Fibroblast of upper back skin (primary cell): ENCODE results near the gene MOCS1.
A peak's percentile ranks its signal among the peaks of the same experiment; 100 is the strongest.

Experiments used
- DNase-seq: peaks from one replicate; pipeline ENCODE4 v3.0.0-alpha.2; 2013

MOCS1 gene

GRCh38 chr6:39947611-39948068 lies 13.4 kb upstream of the MOCS1 start:
- no peak for DNase-seq

DNA sequence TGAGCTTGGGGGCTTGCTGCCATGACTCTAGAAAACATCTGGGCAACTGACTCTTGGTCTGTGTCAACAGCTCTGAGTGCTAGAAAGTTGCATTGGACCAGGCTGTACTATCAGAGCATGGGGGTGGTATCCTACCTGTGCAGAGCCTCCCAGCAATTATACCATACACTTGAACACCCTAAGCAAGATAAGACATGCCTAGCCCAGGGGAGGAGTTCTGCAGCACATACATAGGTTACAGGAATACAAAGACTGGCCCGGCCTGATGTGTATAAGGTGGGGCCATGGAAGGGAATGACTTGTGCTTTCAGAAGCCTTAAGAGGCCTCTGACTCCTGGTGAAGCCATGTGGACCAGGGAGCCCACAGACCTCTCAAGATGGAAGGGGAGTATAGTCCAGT lies 11.4 kb upstream of the MOCS1 start:
- no peak for DNase-seq

DNA sequence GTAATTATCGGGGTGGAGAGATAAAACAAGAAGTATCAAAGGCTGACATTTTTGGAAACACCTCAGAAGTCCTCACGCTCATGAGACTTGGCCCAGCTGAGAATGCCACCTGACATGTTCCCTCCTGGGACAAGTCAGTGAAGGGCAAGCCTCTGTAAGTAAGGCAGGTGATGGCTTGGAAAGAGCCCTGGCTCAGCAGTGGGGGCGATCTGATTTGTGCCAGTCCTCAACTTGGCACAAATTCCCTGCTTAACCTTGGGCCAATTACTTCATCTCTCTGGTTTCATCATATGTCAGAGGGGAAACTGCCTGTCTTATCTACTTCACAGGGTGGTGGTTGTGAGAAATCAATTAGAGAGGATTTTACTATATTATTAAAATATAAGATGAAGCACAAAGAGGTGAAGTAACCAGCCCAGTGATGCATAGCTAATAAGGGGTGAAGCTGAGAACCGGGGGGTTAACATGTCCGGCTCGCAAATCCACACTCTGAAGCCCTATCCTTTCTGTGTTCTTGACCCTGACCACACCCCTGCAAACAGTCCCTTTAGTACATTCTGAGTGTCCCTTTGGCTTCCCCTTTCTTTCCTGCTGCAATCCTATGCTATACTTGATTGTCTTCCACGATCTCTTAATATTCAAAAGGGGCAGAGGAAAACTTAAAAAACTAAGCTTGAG lies 8.8 kb upstream of the MOCS1 start:
- DNase-seq = no peak

DNA sequence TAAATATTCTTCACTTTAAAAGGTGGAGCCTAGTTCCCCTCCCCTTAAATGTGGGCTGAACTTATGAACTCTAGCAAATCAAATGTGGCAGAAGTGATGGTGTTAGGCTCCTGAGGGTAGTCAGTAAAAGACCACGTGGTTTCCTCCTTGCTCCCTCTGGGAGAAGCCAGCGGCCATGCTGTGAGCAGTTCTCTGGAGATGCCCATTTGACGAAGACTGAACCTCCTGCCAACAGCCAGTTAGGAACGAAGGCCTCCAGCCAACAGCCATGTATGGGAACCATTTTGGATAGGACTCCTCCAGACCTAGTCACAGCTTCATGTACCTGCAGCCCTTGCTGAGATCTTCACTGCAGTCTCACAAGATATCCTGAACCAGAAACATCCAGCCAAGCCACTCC lies 7.6 kb upstream of the MOCS1 start:
- DNase-seq = no peak

- DNase-seq = no peak
Measured at GRCh38 chr6:39941138-39941537, 6.9 kb upstream of the MOCS1 start.

DNA sequence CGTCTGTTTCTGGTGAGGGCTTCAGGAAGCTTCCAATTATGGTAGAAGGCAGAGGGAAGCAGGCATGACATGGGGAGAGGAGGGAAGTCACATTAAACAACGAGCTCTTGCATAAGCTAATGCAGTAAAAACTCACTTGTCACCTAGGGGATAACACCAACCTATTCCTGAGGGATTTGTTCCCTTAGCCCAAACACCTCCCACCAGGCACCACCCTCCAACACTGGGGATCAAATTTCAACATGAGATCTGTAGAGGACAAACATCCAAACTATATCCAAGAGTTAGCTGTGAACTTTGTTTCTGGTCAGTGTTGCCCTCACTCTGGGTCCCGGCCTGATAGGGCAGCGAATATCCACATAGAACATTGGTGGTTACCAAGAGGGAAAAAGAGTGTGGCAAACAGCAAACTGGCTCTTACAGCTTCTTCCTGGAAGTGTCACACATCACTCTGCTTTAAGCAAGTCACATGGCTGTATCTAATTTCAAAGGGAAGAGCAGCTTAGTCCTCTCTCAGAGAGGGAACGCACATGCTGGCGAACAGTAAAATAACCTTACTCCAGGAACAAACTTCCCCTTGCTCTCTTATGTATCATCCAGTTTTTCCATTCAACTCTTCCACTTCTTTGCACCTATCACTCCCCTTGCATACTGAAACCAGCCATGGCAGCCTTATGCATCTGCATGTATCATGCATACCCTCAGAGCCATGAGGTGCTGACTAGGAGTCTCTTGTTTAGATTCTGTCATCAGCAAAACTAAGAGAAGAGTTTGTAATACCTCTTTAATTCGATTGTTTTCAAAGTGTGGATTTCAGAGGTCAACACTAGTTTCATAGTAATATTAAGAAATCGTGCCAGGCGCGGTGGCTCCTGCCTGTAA lies 4.8 kb upstream of the MOCS1 start:
- DNase-seq = no peak

DNA sequence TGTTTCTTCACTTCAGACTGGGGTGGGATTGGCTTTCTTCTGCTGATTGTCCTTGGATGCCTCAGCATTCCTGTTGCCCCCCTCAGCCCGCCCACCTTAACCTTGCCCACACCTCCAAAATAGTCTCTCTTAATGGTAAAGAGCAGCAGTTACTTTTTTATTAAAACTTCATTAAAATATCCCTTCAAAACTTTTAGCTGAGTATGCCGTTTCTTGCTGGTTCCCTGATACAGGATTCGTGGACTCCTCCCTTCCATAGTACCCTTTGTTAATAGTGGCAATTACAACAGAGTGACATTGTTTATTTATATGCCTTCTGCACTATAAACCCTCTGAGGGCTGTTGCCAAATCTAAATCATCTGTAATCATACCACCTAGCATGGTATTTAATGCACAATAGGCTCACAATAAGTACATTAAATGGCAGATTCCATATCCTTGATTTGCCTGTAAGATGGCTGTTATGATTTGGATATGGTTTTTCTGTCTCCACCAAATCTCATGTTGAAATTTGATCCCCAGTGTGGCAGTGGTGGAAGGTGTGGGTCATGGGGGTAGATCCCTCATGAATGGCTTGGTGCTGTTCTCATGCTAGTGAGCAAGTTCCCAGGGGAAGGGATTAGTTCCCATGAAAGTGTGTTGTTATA lies 3.5 kb upstream of the MOCS1 start:
- no peak for DNase-seq

- no peak for DNase-seq
Measured at GRCh38 chr6:39936857-39937256, 2.6 kb upstream of the MOCS1 start.

- DNase-seq = no peak
Measured at GRCh38 chr6:39935241-39935640, 979 bp upstream of the MOCS1 start.

DNA sequence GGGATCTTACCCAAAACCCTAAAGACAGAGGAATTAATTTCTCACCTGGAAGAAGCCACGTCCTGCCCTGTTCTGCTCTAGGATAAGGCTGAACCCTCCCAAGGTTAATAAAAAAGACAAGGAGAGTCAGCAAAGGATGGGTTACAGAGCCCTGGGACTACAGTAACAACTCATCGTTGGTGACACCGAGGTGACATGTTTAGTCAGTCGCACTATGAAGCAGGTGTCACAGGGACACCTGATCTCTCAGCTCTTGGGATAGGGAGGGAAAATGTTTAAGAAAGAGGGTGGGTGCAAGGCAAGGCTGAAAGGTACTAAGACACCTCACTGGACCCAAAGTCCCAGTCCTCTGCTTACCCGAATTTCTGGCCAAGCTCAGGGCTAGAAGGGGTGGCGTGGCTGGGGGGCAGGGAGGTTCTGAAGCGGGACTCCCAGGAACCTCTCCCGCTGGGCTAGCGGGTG lies 562 bp downstream of the MOCS1 start:
- no peak for DNase-seq

- no peak for DNase-seq
Measured at GRCh38 chr6:39932386-39932910, 1.8 kb downstream of the MOCS1 start.

- no peak for DNase-seq
Measured at GRCh38 chr6:39931607-39932006, 2.7 kb downstream of the MOCS1 start.

- no peak for DNase-seq
Measured at GRCh38 chr6:39930540-39930939, 3.7 kb downstream of the MOCS1 start.

DNA sequence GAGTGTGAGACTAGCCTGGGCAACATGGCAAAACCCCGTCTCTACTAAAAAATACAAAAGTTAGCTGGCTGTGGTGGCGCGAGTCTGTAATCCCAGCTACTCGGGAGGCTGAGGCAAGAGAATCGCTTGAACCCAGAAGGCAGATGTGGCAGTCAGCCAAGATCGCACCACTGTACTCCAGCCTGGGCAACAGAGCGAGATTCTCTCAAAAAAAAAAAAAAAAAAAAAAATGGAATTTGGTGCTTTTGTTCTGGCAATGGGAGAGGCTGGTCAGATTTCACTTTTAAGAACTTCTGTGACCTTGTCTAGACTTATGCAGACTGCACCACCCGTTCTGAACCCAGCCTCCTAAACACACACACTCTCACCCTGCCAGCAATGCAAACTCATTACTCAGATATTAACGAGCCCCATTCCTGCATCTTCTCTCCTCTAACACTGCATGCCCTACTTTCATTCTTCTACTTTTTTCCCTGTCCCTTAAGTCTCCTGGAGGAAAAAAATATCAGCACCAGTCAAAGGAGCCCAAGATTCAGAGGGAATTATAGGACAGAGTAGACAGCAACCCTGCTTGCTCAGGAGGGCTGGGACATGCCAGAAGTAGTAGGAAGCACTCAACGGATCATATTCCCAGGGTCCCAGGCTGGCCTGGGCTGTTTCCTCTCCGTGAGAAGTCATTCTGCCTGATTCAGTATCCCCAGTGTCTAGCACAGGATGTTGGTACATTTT lies 4.4 kb downstream of the MOCS1 start:
- peak; percentile 14 for DNase-seq

GRCh38 chr6:39929039-39929732 lies 5.1 kb downstream of the MOCS1 start:
- DNase-seq = peak; percentile 38

DNA sequence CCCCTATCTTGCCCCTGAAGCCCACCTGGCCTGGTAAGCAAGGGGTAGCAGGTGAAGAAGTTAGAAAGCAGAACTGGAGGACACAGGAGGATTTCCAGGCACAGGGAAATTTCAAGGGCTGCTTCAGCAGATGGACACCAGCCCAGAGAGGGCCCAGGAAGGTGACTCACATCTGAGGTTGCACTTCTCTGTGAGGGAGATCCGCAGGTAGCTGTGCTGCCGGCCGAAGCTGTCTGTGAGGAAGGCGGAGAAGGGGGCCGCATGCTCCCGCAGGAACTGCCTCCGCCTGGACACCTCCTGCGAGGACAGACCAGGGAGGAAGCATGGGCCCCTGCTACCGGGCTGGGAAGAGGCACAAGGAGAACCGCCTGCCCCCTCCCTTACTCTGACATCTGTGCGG lies 7.1 kb downstream of the MOCS1 start:
- DNase-seq = peak; percentile 31

DNA sequence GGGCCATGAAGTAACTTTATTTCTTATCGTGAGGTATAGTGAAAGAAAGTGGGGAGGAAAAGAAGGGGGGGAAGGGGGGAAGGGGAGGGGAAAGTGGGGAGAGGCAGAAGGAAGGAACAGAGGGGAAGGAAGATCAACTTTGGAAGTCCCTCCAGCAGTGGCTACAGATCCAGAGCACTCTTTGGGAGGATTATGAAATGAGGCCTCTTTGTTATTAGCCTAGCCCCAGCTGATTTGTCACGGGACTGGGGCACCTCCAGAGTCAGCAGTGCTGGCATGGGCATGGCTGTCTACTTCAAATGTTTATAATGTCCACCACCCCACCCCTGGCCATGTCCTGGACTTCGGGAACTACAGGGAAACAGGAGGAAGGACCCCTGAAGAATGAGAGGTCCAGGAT lies 7.6 kb downstream of the MOCS1 start:
- DNase-seq = no peak

DNA sequence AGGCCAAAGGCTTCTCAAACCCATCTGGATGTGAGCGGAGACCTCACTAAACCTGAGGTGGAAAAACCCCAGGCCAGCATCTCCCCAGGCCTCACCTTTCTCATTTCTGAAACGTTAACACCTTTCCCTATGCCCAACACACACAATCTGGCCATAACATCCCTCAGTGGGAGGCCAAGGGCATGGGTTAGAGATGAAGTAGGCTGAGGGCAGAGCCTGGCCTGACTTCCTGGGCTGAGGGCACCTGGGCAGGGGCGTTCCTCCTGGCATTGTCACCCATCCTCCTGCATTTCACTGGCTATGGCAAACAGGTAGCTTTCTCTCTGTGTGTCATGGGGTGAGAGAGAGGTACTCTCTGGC lies 8.4 kb downstream of the MOCS1 start:
- DNase-seq = no peak

DNA sequence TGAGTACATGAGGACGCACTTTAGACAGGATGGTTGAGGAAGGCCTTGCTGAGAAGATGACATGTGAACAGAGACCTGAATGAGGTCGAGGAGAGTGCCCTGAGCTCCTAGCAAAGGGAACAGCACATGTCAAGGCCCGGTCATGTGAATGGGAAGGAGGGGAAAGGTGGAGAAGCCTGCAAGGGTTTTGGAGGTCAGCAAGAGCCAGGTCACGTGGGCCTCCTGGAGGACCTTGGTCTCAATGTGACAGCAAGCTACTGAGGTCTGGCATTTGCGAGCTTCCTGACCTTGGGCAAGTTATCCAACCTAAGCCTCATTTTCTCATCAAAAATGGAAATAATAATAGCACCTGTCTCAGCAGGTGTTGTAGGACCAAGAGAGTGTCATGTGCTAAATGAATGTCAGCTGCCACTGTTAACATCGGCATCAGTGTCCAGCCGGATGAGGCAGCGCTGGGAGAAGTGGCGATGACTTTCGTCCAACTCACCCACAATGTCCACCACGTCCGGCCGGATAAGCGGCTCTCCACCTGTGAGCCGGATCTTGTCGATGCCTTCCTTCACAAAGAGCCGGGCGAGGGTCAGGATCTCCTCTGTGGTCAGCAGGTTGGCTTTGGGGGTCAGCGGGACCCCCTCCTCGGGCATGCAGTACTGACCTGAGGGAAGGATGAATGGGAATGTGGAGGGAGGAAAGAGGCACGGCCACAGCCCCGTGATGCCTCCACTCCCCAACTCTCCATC lies 8.9 kb downstream of the MOCS1 start:
- DNase-seq = no peak

DNA sequence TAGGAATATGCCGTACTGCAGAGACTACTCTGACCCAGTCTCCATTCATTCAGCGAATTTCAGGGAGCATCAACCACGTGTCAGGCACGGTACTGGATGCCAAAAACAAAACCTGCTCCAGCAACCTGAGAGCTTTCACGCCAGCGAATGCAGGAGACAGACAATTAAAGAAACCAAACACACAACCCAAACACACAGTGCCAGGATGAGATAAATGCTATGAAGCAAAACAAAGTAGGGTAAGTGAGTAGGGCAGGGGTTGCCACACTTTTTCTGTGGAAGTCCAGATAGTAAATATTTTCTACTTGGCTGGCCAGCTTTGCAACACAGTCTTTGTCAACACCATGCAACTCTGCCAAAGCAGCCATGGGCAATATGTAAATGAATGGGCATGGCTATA lies 10.0 kb downstream of the MOCS1 start:
- DNase-seq = no peak

DNA sequence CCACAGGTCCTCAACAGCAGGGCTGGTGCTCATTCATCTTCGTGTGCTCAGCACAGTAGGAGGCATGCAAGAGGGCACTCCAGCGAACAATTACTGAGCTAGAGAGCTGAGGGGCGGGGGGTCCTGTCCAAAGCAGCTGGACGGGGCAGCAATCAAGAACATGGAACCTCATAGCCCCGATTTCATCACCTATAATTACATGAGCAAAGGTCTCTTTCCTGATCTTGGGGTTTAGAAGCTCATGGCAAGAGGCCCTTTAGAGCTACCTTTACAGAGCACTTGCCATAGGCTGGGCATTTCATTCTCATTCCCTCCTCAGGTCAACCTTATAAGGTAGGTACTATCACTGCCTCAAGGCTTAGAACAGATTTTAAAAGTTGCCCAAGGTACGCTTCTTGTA lies 10.4 kb downstream of the MOCS1 start:
- DNase-seq = no peak

GRCh38 chr6:39923394-39923793 lies 10.9 kb downstream of the MOCS1 start:
- no peak for DNase-seq
